ENCODE measurements around the gene SHPK. TPM values are rescaled to one million over a fixed set of nuclear protein-coding genes. Genes with fewer than 3 reads are reported as not detected.

The SHPK gene
- total RNA-seq, 1 experiment from 2014 or later: 21.4 TPM

- intact Hi-C loops (cut with micrococcal nuclease; ENCODE audit: unreplicated experiment): no loop called here
- Histone ChIP-seq H3K27me3 (ENCODE audit: insufficient read depth, low read depth) (no peaks in the 10 kb centered on the region), H3K4me3 (no peak overlapping the region), H3F3A (ENCODE audit: insufficient read depth, low read depth) (no peaks in the 10 kb centered on the region), H2AFZ (no peak overlapping the region), H3K27ac (no peak overlapping the region), H3K79me2 (ENCODE audit: low read depth) (no peaks in the 10 kb centered on the region), H3K4me2 (no peak overlapping the region), H3K9me2 (ENCODE audit: insufficient read depth) (no peaks in the 10 kb centered on the region), H3K36me3 (ENCODE audit: low read depth) (no peaks in the 10 kb centered on the region), H3K4me1 (replicated peaks; ENCODE audit: insufficient read depth) (no peaks in the 10 kb centered on the region), H3K9me3 (ENCODE audit: insufficient read depth, low read depth) (no peaks in the 10 kb centered on the region), H4K20me1 (ENCODE audit: insufficient read depth) (no peaks in the 10 kb centered on the region)
- DNase-seq: no peak
- TF ChIP-seq EZH2 (IDR thresholded peaks at IDR 0.05; ENCODE audit: low read depth) (no peak), CTCF (conservative IDR thresholded peaks at IDR 0.05) (no peak)
- no TSS peak for BruUV-seq (replicated peaks)
- ChIA-PET CTCF (no interaction called here), POLR2A (ENCODE audit: unreplicated experiment) (interaction anchor here (0.7 kb wide), 1 partner anchor 35 kb away, joined by 4 read pairs; no protein-coding TSS in a partner anchor)
Measured at GRCh38 chr17:3593384-3593783, 42.7 kb downstream of the SHPK start.

GRCh38 chr17:3592216-3592860 lies 43.7 kb downstream of the SHPK start:
- H3K4me3 ChIP-seq: no peak overlapping the region
- CTCF ChIA-PET: no interaction called here
- no peak overlapping the region for H3K4me2 ChIP-seq
- no TSS peak for BruUV-seq (replicated peaks)
- POLR2A ChIA-PET (ENCODE audit: unreplicated experiment): no interaction called here
- H2AFZ ChIP-seq: no peak overlapping the region
- TF ChIP-seq CTCF (conservative IDR thresholded peaks at IDR 0.05): no peak
- TF ChIP-seq EZH2 (IDR thresholded peaks at IDR 0.05; ENCODE audit: low read depth): no peak
- H3K9me2 ChIP-seq (ENCODE audit: insufficient read depth): no peaks in the 10 kb centered on the region
- no peak for DNase-seq
- no peak overlapping the region for H3K27ac ChIP-seq
- no peaks in the 10 kb centered on the region for H3K27me3 ChIP-seq (ENCODE audit: insufficient read depth, low read depth)
- H3F3A ChIP-seq (ENCODE audit: insufficient read depth, low read depth): no peaks in the 10 kb centered on the region
- H3K4me1 ChIP-seq (replicated peaks; ENCODE audit: insufficient read depth): no peaks in the 10 kb centered on the region
- H4K20me1 ChIP-seq (ENCODE audit: insufficient read depth): no peaks in the 10 kb centered on the region
- no peaks in the 10 kb centered on the region for H3K9me3 ChIP-seq (ENCODE audit: insufficient read depth, low read depth)
- intact Hi-C loops (cut with micrococcal nuclease; ENCODE audit: unreplicated experiment): no loop called here
- no peaks in the 10 kb centered on the region for H3K36me3 ChIP-seq (ENCODE audit: low read depth)
- H3K79me2 ChIP-seq (ENCODE audit: low read depth): no peaks in the 10 kb centered on the region

- intact Hi-C loops (cut with micrococcal nuclease; ENCODE audit: unreplicated experiment): no loop called here
- TF ChIP-seq CTCF (conservative IDR thresholded peaks at IDR 0.05) (no peak), EZH2 (IDR thresholded peaks at IDR 0.05; ENCODE audit: low read depth) (no peak)
- Histone ChIP-seq H3K9me3 (ENCODE audit: insufficient read depth, low read depth) (no peaks in the 10 kb centered on the region), H3K4me3 (no peak overlapping the region), H3K9me2 (ENCODE audit: insufficient read depth) (no peaks in the 10 kb centered on the region), H3F3A (ENCODE audit: insufficient read depth, low read depth) (no peaks in the 10 kb centered on the region), H3K27me3 (ENCODE audit: insufficient read depth, low read depth) (no peaks in the 10 kb centered on the region), H4K20me1 (ENCODE audit: insufficient read depth) (no peaks in the 10 kb centered on the region), H2AFZ (no peak overlapping the region), H3K4me2 (no peak overlapping the region), H3K27ac (no peak overlapping the region), H3K36me3 (ENCODE audit: low read depth) (peaks cover 4% of the 10 kb centered on the region; the same call in 1 of the 2 replicates), H3K4me1 (replicated peaks; ENCODE audit: insufficient read depth) (no peaks in the 10 kb centered on the region), H3K79me2 (ENCODE audit: low read depth) (no peaks in the 10 kb centered on the region)
- ChIA-PET POLR2A (ENCODE audit: unreplicated experiment) (no interaction called here), CTCF (no interaction called here)
- no TSS peak for BruUV-seq (replicated peaks)
- DNase-seq: no peak
Measured at GRCh38 chr17:3590768-3591167, 45.3 kb downstream of the SHPK start.

Measured in PC-9 (cell line).